Right renal cortex interstitium (tissue), 3 donors: Measurements from ENCODE around the gene ZNF365. TPM values are rescaled to one million over a fixed set of nuclear protein-coding genes. Genes with fewer than 3 reads are reported as not detected.

Experiments
- polyA plus RNA-seq, 3 donors: library from polyadenylated mRNA; unstranded; fragments of 120-200 nt; gene quantifications; one replicate each; pipeline ENCODE4 v1.2.1, GENCODE V29; 2013; ENCODE audit not compliant: insufficient read length in 3 of 3

ZNF365 gene
- polyA plus RNA-seq, 3 donors: 0.33 to 0.53 (median 0.37) TPM

Other genes with a start within 250 kb of the ZNF365 start
- gene RTKN2, start 105.5 kb upstream of the ZNF365 start, polyA plus RNA-seq: 10 to 100 TPM in 2 of 3 donors, 1 to 10 TPM in 1; 9.2 to 11.8 (median 10.2) TPM